ENCODE results near the gene TAOK2.

DNA sequence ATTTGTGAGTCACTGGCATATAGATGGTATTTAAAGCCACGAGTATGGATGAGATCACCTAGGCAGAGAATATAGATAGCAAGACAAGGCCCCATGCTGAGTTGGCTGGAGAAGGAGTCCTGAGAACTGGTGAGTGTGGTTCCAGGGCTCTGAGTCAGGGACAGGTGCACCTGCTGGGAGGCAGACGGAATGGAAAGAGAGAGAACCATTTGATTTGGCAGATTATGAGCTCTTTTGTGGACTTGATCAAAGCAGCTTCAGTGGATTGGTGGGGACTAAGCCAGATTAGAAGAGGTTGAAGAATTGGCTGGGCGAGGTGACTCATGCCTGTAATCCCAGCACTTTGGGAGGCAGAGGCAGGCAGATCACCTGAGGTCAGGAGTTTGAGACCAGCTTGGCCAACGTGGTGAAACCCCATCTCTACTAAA, 45.1 kb downstream of the TAOK2 start:
- TF ChIP-seq POLR2A (IDR thresholded peaks at IDR 0.05; ENCODE audit: low read depth, low read length): no peak
- TF ChIP-seq TAF1 (IDR thresholded peaks at IDR 0.05; ENCODE audit: borderline replicate concordance, low read depth, low read length): no peak

All from GM12892 (cell line).